ENCODE data around the gene FBXL4.

FBXL4 gene

GRCh38 chr6:98977671-98978292, 30.0 kb upstream of the FBXL4 start:
- no peak for TF ChIP-seq TAF1 (IDR thresholded peaks at IDR 0.05; ENCODE audit: borderline replicate concordance, insufficient read depth, low read length)
- no peak for TF ChIP-seq FOXP2 (optimal IDR thresholded peaks at IDR 0.05; ENCODE audit: borderline replicate concordance, extremely low read depth, extremely low read length, insufficient read depth)
- TF ChIP-seq POLR2AphosphoS5 (IDR thresholded peaks at IDR 0.05; ENCODE audit: low read depth, low read length): no peak
- TF ChIP-seq SIN3A (IDR thresholded peaks at IDR 0.05; ENCODE audit: borderline replicate concordance, insufficient read depth, low read length): no peak
- TF ChIP-seq REST (IDR thresholded peaks at IDR 0.05; ENCODE audit: insufficient read depth in 1 of 2, low read depth in 2 of 2, low read length in 2 of 2): no peak

GRCh38 chr6:98976674-98977385, 29.1 kb upstream of the FBXL4 start:
- no peak for TF ChIP-seq POLR2AphosphoS5 (IDR thresholded peaks at IDR 0.05; ENCODE audit: low read depth, low read length)
- no peak for TF ChIP-seq REST (IDR thresholded peaks at IDR 0.05; ENCODE audit: insufficient read depth in 1 of 2, low read depth in 2 of 2, low read length in 2 of 2)
- no peak for TF ChIP-seq SIN3A (IDR thresholded peaks at IDR 0.05; ENCODE audit: borderline replicate concordance, insufficient read depth, low read length)
- TF ChIP-seq FOXP2 (optimal IDR thresholded peaks at IDR 0.05; ENCODE audit: borderline replicate concordance, extremely low read depth, extremely low read length, insufficient read depth): no peak
- no peak for TF ChIP-seq TAF1 (IDR thresholded peaks at IDR 0.05; ENCODE audit: borderline replicate concordance, insufficient read depth, low read length)

GRCh38 chr6:98975421-98975820, 27.7 kb upstream of the FBXL4 start:
- no peak for TF ChIP-seq POLR2AphosphoS5 (IDR thresholded peaks at IDR 0.05; ENCODE audit: low read depth, low read length)
- no peak for TF ChIP-seq TAF1 (IDR thresholded peaks at IDR 0.05; ENCODE audit: borderline replicate concordance, insufficient read depth, low read length)
- no peak for TF ChIP-seq REST (IDR thresholded peaks at IDR 0.05; ENCODE audit: insufficient read depth in 1 of 2, low read depth in 2 of 2, low read length in 2 of 2)

- TF ChIP-seq POLR2AphosphoS5 (IDR thresholded peaks at IDR 0.05; ENCODE audit: low read depth, low read length) (no peak), FOXP2 (optimal IDR thresholded peaks at IDR 0.05; ENCODE audit: borderline replicate concordance, extremely low read depth, extremely low read length, insufficient read depth) (no peak), REST (IDR thresholded peaks at IDR 0.05; ENCODE audit: insufficient read depth in 1 of 2, low read depth in 2 of 2, low read length in 2 of 2) (no peak), TAF1 (IDR thresholded peaks at IDR 0.05; ENCODE audit: borderline replicate concordance, insufficient read depth, low read length) (no peak), SIN3A (IDR thresholded peaks at IDR 0.05; ENCODE audit: borderline replicate concordance, insufficient read depth, low read length) (no peak)
Observed at GRCh38 chr6:98974309-98974708, 26.6 kb upstream of the FBXL4 start.

Measured in PFSK-1 (cell line).